GM12875 (cell line): ENCODE measurements around the gene PSMB7.

ENCODE experiments used
- H3K4me3 ChIP-seq: one replicate; pipeline ENCODE4 v1.5.1; 2011; ENCODE audit warnings: low read depth, low read length, control low read depth
- CTCF ChIP-seq: IDR thresholded peaks from 2 replicates; pipeline ENCODE4 v1.5.1; 2011; ENCODE audit warnings: low read depth, mild to moderate bottlenecking, control low read depth, inconsistent platforms, low read length, moderate library complexity, borderline replicate concordance; ENCODE audit not compliant: insufficient read depth

Gene PSMB7

GRCh38 chr9:124384210-124384609 is 31.0 kb downstream of the PSMB7 start:
- no peak for TF ChIP-seq CTCF

GRCh38 chr9:124381170-124381945 is 33.9 kb downstream of the PSMB7 start:
- TF ChIP-seq CTCF = no peak
- H3K4me3 ChIP-seq = no peak overlapping the region

More at GRCh38 chr9:124384210-124384609, 31.0 kb downstream of the PSMB7 start:
- no peak overlapping the region for H3K4me3 ChIP-seq

- TF ChIP-seq CTCF = no peak
- H3K4me3 ChIP-seq = no peak overlapping the region
These were observed 37.5 kb downstream of the PSMB7 start for GRCh38 chr9:124377551-124378406.

- no peak for TF ChIP-seq CTCF
- H3K4me3 ChIP-seq = no peak overlapping the region
These were observed 38.9 kb downstream of the PSMB7 start for GRCh38 chr9:124376329-124376728.

GRCh38 chr9:124375726-124376125 is 39.5 kb downstream of the PSMB7 start:
- TF ChIP-seq CTCF = no peak
- H3K4me3 ChIP-seq = no peak overlapping the region

- H3K4me3 ChIP-seq = no peak overlapping the region
- TF ChIP-seq CTCF = no peak
These were observed 41.4 kb downstream of the PSMB7 start for GRCh38 chr9:124373851-124374250.
